WTC11 (cell line): ENCODE results near the gene OFD1. TPM values are rescaled to one million over a fixed set of nuclear protein-coding genes. Genes with fewer than 3 reads are reported as not detected.

ENCODE experiments used
- ATAC-seq: fragments of 200-7000 bp; cut with Tn5 transposase; 2 replicates; pipeline ENCODE4 v1.10.0; 2021; ENCODE audit warnings: mild to moderate bottlenecking, moderate library complexity
- CTCF ChIA-PET: fragments of 300-600 bp; sonication (Branson Sonifier 250); formaldehyde crosslinking; loops from one replicate; lab custom pipeline; 2021; ENCODE audit warnings: antibody characterized with exemption; lab: Charles Lee
- POLR2A ChIA-PET: fragments of 350-600 bp; sonication (Branson Sonifier 250); formaldehyde crosslinking; loops from one replicate; lab custom pipeline; 2021; ENCODE audit warnings: antibody characterized with exemption; lab: Charles Lee
- DNase-seq: peaks from one replicate; pipeline ENCODE4 v3.0.0; 2021; ENCODE audit warnings: low spot score
- H3K27ac Mint-ChIP-seq: 2 replicates; pipeline ENCODE4 v1.8.0; 2021; ENCODE audit warnings: mixed read lengths
- H3K27me3 Mint-ChIP-seq: 2 replicates; pipeline ENCODE4 v1.8.0; 2021; ENCODE audit warnings: low read depth, mild to moderate bottlenecking, moderate library complexity, mixed read lengths
- H3K36me3 Mint-ChIP-seq: 2 replicates; pipeline ENCODE4 v1.8.0; 2021; ENCODE audit warnings: mixed read lengths
- H3K4me1 Mint-ChIP-seq: 2 replicates; pipeline ENCODE4 v1.8.0; 2022; ENCODE audit warnings: mixed read lengths
- H3K4me3 Mint-ChIP-seq: 2 replicates; pipeline ENCODE4 v1.8.0; 2021; ENCODE audit warnings: mild to moderate bottlenecking, moderate library complexity, mixed read lengths
- H3K9me3 Mint-ChIP-seq: 2 replicates; pipeline ENCODE4 v1.8.0; 2021; ENCODE audit warnings: mixed read lengths
- ATF6 ChIP-seq: sonication (generic); formaldehyde crosslinking; IDR thresholded peaks from 2 replicates; pipeline ENCODE4 v1.8.1; 2023; ENCODE audit warnings: mild to moderate bottlenecking, missing genetic modification reagents
- ELF4 ChIP-seq: sonication (generic); formaldehyde crosslinking; IDR thresholded peaks from 2 replicates; pipeline ENCODE4 v1.8.1; 2022; ENCODE audit warnings: low read depth, mild to moderate bottlenecking, moderate library complexity, missing genetic modification reagents
- ESRRA ChIP-seq: sonication (generic); formaldehyde crosslinking; IDR thresholded peaks from 2 replicates; pipeline ENCODE4 v1.8.1; 2022; ENCODE audit warnings: mild to moderate bottlenecking, missing genetic modification reagents, borderline replicate concordance
- ETV6 ChIP-seq: sonication (generic); formaldehyde crosslinking; IDR thresholded peaks from 2 replicates; pipeline ENCODE4 v1.8.1; 2022; ENCODE audit warnings: mild to moderate bottlenecking, missing genetic modification reagents
- FOXK1 ChIP-seq: sonication (generic); formaldehyde crosslinking; IDR thresholded peaks from 2 replicates; pipeline ENCODE4 v1.8.0; 2022; ENCODE audit warnings: mild to moderate bottlenecking, moderate library complexity, missing genetic modification reagents
- GABPB1 ChIP-seq: sonication (generic); formaldehyde crosslinking; IDR thresholded peaks from 2 replicates; pipeline ENCODE4 v1.8.1; 2023; ENCODE audit warnings: mild to moderate bottlenecking, missing genetic modification reagents
- JUN ChIP-seq: sonication (generic); formaldehyde crosslinking; IDR thresholded peaks from 2 replicates; pipeline ENCODE4 v1.8.0; 2023; ENCODE audit warnings: mild to moderate bottlenecking, missing genetic modification reagents
- NFATC4 ChIP-seq: fragments of 250-450 bp; sonication (Bioruptor Pico); IDR thresholded peaks from 2 replicates; pipeline ENCODE4 v1.9.0; 2021; ENCODE audit warnings: mild to moderate bottlenecking
- NFYB ChIP-seq: sonication (generic); formaldehyde crosslinking; conservative IDR thresholded peaks from 2 replicates; pipeline ENCODE4 v1.8.0; 2022; ENCODE audit warnings: low read depth, missing genetic modification reagents
- NR3C1 ChIP-seq: sonication (generic); formaldehyde crosslinking; conservative IDR thresholded peaks from 2 replicates; pipeline ENCODE4 v1.8.1; 2023; ENCODE audit warnings: low read depth, mild to moderate bottlenecking, missing genetic modification reagents
- RELA ChIP-seq: sonication (generic); formaldehyde crosslinking; IDR thresholded peaks from 2 replicates; pipeline ENCODE4 v1.8.1; 2022; ENCODE audit warnings: missing genetic modification reagents, mild to moderate bottlenecking, borderline replicate concordance
- SMAD4 ChIP-seq: sonication (generic); formaldehyde crosslinking; IDR thresholded peaks from 2 replicates; pipeline ENCODE4 v1.8.0; 2022; ENCODE audit warnings: mild to moderate bottlenecking, missing genetic modification reagents
- TP53 ChIP-seq: sonication (generic); formaldehyde crosslinking; IDR thresholded peaks from 2 replicates; pipeline ENCODE4 v1.8.1; 2023; ENCODE audit warnings: mild to moderate bottlenecking, missing genetic modification reagents
- ZBTB21 ChIP-seq: sonication (generic); formaldehyde crosslinking; IDR thresholded peaks from 2 replicates; pipeline ENCODE4 v1.8.1; 2023; ENCODE audit warnings: mild to moderate bottlenecking, missing genetic modification reagents, borderline replicate concordance
- ZNF138 ChIP-seq: sonication (generic); formaldehyde crosslinking; conservative IDR thresholded peaks from 2 replicates; pipeline ENCODE4 v1.8.1; 2022; ENCODE audit warnings: mild to moderate bottlenecking, moderate library complexity, missing genetic modification reagents
- ZNF219 ChIP-seq: sonication (generic); formaldehyde crosslinking; IDR thresholded peaks from 2 replicates; pipeline ENCODE4 v1.8.0; 2023; ENCODE audit warnings: missing genetic modification reagents, mild to moderate bottlenecking, borderline replicate concordance
- ZNF263 ChIP-seq: sonication (generic); formaldehyde crosslinking; IDR thresholded peaks from 2 replicates; pipeline ENCODE4 v1.8.1; 2022; ENCODE audit warnings: low read depth, mild to moderate bottlenecking, moderate library complexity, missing genetic modification reagents
- ZNF396 ChIP-seq: fragments of 250-450 bp; sonication (Bioruptor Pico); IDR thresholded peaks from 2 replicates; pipeline ENCODE4 v1.8.0; 2021; ENCODE audit warnings: mild to moderate bottlenecking, moderate library complexity, borderline replicate concordance
- ZNF416 ChIP-seq: fragments of 250-450 bp; sonication (Bioruptor Pico); IDR thresholded peaks from 2 replicates; pipeline ENCODE4 v1.9.0; 2021; ENCODE audit warnings: mild to moderate bottlenecking, inconsistent platforms
- total RNA-seq: library from RNA; stranded (reverse); gene quantifications from 3 replicates; pipeline ENCODE4 v1.2.3, GENCODE V29; 2021
- TF ChIP-seq, protein P1 (sequence below): fragments of 250-450 bp; sonication (Bioruptor Pico); IDR thresholded peaks from 2 replicates; pipeline ENCODE4 v1.9.0; 2021; ENCODE audit warnings: moderate library complexity, mild to moderate bottlenecking, inconsistent platforms, borderline replicate concordance
- TF ChIP-seq, protein P2 (sequence below): sonication (generic); formaldehyde crosslinking; IDR thresholded peaks from 2 replicates; pipeline ENCODE4 v1.8.1; 2022; ENCODE audit warnings: low read depth, missing genetic modification reagents, borderline replicate concordance
- TF ChIP-seq, protein P3 (sequence below): fragments of 250-450 bp; sonication (Bioruptor Pico); IDR thresholded peaks from 2 replicates; pipeline ENCODE4 v1.9.0; 2021; ENCODE audit warnings: mild to moderate bottlenecking, borderline replicate concordance

Gene OFD1
- total RNA-seq, 1 experiment from 2014 or later = 23.4 TPM

DNA sequence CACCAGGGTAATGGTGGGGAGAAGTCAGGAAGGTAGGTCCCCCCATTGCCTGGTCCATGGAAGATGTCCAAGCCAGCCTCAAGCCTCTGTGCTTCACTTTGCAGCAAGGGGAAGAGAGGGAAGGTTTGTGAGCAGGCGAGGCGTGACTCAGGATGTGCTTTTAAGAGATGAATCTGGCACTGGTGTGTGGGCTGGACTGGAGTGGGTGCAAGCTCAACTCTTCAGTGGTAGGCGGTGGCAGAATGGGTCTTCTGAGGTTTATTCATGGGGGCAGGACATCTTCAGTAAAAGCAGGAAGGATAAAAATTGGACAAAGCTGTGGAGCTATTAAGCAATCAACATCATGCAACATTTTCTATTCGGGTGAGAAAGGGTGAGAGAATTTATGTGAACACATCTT, 63.0 kb downstream of the OFD1 start (continued):
- TF ChIP-seq RELA (no peak), JUN (no peak)

DNA sequence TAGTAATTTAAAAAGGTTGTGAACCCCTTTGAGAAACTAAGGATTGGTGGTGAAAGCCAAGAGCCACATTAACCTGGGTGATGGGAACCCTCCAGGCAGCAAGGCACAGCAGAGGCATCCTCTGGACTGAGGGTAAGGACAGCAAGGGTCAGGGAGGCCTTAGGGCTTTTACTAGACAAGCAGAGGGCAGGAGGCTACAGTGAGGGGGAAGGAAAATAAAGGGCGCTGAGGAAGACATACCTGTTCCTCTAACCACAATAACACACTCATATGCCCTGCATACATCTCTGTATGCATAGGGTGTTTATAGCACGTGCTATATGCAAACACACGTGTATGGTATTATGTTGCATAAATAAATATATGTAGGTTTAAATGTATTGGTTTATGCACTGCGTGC, 63.6 kb downstream of the OFD1 start:
- Mint-ChIP-seq H3K4me1 (peaks cover 35% of the 10 kb centered on the region), H3K9me3 (peaks cover 8% of the 10 kb centered on the region), H3K27me3 (no peaks in the 10 kb centered on the region), H3K36me3 (peaks cover 10% of the 10 kb centered on the region), H3K27ac (no peak overlapping the region), H3K4me3 (no peak overlapping the region)
- DNase-seq = no peak
- TF ChIP-seq ESRRA (CRISPR knock-in tag) (no peak), GABPB1 (CRISPR knock-in tag) (no peak), FOXK1 (CRISPR knock-in tag) (no peak), RELA (no peak), ATF6 (CRISPR knock-in tag) (no peak), NFATC4 (CRISPR knock-in tag) (no peak), SMAD4 (CRISPR knock-in tag) (no peak)
- TF ChIP-seq, protein P1, sequence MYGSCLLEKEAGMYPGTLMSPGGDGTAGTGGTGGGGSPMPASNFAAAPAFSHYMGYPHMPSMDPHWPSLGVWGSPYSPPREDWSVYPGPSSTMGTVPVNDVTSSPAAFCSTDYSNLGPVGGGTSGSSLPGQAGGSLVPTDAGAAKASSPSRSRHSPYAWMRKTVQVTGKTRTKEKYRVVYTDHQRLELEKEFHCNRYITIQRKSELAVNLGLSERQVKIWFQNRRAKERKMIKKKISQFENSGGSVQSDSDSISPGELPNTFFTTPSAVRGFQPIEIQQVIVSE (CRISPR knock-in tag) = no peak
- CTCF ChIA-PET = no interaction called here
- no peak for ATAC-seq
- POLR2A ChIA-PET = no interaction called here

DNA sequence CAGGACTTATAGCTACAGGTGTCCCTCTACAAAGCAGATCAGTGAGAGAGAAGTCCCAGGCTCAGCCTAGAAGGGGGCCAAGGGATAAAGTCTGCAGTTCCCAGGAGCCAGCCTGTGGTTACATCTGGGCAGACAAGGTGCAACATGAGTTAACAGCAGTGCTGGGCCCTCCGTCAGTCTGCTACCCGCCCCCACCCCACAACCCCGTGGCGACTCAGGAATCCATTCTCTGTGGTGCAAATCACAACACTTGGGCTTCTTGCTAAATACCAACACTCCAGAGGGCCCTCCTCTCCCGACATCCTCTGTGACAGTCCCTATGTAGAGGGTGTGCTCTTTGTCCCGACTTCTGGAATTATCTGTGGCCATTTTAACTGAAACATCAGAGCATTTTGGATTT, 68.6 kb downstream of the OFD1 start:
- peak overlapping the region; percentile 86 for H3K27ac Mint-ChIP-seq
- peaks cover 8% of the 10 kb centered on the region for H3K36me3 Mint-ChIP-seq
- H3K9me3 Mint-ChIP-seq = peaks cover 8% of the 10 kb centered on the region
- TF ChIP-seq ZNF263 (CRISPR knock-in tag) (no peak), SMAD4 (CRISPR knock-in tag) (no peak), TP53 (CRISPR knock-in tag) (no peak)
- TF ChIP-seq, protein P2, sequence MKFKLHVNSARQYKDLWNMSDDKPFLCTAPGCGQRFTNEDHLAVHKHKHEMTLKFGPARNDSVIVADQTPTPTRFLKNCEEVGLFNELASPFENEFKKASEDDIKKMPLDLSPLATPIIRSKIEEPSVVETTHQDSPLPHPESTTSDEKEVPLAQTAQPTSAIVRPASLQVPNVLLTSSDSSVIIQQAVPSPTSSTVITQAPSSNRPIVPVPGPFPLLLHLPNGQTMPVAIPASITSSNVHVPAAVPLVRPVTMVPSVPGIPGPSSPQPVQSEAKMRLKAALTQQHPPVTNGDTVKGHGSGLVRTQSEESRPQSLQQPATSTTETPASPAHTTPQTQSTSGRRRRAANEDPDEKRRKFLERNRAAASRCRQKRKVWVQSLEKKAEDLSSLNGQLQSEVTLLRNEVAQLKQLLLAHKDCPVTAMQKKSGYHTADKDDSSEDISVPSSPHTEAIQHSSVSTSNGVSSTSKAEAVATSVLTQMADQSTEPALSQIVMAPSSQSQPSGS (CRISPR knock-in tag) = no peak
- DNase-seq = peak; percentile 34
- ATAC-seq = peak; percentile 90
- H3K27me3 Mint-ChIP-seq = no peaks in the 10 kb centered on the region
- ChIA-PET CTCF (no interaction called here), POLR2A (no interaction called here)
- H3K4me1 Mint-ChIP-seq = peaks cover 40% of the 10 kb centered on the region
- H3K4me3 Mint-ChIP-seq = no peak overlapping the region

GRCh38 chrX:13805241-13805640, 70.7 kb downstream of the OFD1 start:
- ATAC-seq (no peak), DNase-seq (no peak)
- Mint-ChIP-seq H3K4me1 (peaks cover 39% of the 10 kb centered on the region), H3K9me3 (peaks cover 3% of the 10 kb centered on the region; the same call in 1 of the 2 replicates), H3K27me3 (no peaks in the 10 kb centered on the region), H3K4me3 (no peak overlapping the region), H3K36me3 (peaks cover 3% of the 10 kb centered on the region), H3K27ac (no peak overlapping the region)
- ChIA-PET POLR2A (no interaction called here), CTCF (no interaction called here)
- TF ChIP-seq ZNF219 (no peak), NFYB (no peak), ZBTB21 (CRISPR knock-in tag) (no peak), ETV6 (no peak), ELF4 (CRISPR knock-in tag) (no peak), NFATC4 (CRISPR knock-in tag) (no peak), ZNF396 (CRISPR knock-in tag) (no peak), ZNF138 (CRISPR knock-in tag) (no peak), ZNF416 (CRISPR knock-in tag) (no peak), ESRRA (CRISPR knock-in tag) (no peak), NR3C1 (CRISPR knock-in tag) (no peak)
- TF ChIP-seq, protein P3, sequence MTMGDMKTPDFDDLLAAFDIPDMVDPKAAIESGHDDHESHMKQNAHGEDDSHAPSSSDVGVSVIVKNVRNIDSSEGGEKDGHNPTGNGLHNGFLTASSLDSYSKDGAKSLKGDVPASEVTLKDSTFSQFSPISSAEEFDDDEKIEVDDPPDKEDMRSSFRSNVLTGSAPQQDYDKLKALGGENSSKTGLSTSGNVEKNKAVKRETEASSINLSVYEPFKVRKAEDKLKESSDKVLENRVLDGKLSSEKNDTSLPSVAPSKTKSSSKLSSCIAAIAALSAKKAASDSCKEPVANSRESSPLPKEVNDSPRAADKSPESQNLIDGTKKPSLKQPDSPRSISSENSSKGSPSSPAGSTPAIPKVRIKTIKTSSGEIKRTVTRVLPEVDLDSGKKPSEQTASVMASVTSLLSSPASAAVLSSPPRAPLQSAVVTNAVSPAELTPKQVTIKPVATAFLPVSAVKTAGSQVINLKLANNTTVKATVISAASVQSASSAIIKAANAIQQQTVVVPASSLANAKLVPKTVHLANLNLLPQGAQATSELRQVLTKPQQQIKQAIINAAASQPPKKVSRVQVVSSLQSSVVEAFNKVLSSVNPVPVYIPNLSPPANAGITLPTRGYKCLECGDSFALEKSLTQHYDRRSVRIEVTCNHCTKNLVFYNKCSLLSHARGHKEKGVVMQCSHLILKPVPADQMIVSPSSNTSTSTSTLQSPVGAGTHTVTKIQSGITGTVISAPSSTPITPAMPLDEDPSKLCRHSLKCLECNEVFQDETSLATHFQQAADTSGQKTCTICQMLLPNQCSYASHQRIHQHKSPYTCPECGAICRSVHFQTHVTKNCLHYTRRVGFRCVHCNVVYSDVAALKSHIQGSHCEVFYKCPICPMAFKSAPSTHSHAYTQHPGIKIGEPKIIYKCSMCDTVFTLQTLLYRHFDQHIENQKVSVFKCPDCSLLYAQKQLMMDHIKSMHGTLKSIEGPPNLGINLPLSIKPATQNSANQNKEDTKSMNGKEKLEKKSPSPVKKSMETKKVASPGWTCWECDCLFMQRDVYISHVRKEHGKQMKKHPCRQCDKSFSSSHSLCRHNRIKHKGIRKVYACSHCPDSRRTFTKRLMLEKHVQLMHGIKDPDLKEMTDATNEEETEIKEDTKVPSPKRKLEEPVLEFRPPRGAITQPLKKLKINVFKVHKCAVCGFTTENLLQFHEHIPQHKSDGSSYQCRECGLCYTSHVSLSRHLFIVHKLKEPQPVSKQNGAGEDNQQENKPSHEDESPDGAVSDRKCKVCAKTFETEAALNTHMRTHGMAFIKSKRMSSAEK (CRISPR knock-in tag) = no peak
